GM12891 (cell line): ENCODE measurements around the gene B3GALT5.

Experiments used
- PAX5 ChIP-seq: IDR thresholded peaks from 2 replicates; pipeline ENCODE4 v1.6.1; 2011; ENCODE audit warnings: low read length, moderate library complexity, mild to moderate bottlenecking; ENCODE audit not compliant: insufficient read depth, severe bottlenecking
- POLR2A ChIP-seq: IDR thresholded peaks from 2 replicates; pipeline ENCODE4 v1.6.1; 2011; ENCODE audit warnings: low read depth, low read length, control low read depth
- POLR2AphosphoS5 ChIP-seq: IDR thresholded peaks from 2 replicates; pipeline ENCODE4 v1.6.1; 2011; ENCODE audit warnings: low read depth, low read length, control low read depth
- TAF1 ChIP-seq: IDR thresholded peaks from 2 replicates; pipeline ENCODE4 v1.6.1; 2011; ENCODE audit warnings: low read depth, low read length, control low read depth

DNA sequence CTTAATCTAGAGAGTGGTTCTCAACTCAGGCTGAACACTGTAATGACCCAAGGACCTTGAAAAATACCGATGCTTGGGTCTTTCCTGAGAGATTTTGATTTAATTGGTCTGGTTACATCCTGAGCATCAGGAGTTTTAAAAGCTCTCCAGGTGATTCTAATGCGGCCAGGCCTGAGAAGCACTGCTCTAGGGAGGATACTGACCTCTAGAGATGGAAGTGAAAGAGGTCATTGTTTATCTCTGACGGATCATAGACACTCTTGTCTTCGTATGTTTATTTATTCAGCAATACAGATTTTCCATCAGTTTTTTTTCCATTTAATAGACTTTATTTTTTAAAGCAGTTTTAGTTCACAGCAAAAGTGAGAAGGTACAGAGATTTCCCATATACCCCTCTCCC is 77.7 kb downstream of the B3GALT5 start:
- no peak for TF ChIP-seq POLR2A
- no peak for TF ChIP-seq POLR2AphosphoS5
- TF ChIP-seq PAX5 = no peak
- TF ChIP-seq TAF1 = no peak
